Stimulated activated CD4-positive, alpha-beta T cell treated with anti-CD3 and anti-CD28 coated beads, Interleukin-1b, Interleukin-23, amount 100 ng/mL, for 1 hour (primary cell): ENCODE results near the gene PER2.
"Not testable (repeated sequence)": the region's sequence is repeated elsewhere in the genome, so short reads cannot be mapped to it uniquely, and the experiment has no call there.

ENCODE experiments used
- DNase-seq, 2 donors: peaks; one replicate each; pipeline ENCODE4 v3.0.0-alpha.2; 2020; ENCODE audit warnings: low read depth in 2 of 2

Gene PER2

GRCh38 chr2:238286987-238287736 is 1.2 kb downstream of the PER2 start:
- no peak for DNase-seq

GRCh38 chr2:238286551-238286950 is 1.9 kb downstream of the PER2 start:
- DNase-seq, result no peak

- no peak for DNase-seq
Measured at GRCh38 chr2:238286095-238286494, 2.3 kb downstream of the PER2 start.

GRCh38 chr2:238285653-238286082 is 2.7 kb downstream of the PER2 start:
- DNase-seq, result no peak

- no peak for DNase-seq
Measured at GRCh38 chr2:238284802-238285515, 3.5 kb downstream of the PER2 start.

- DNase-seq, result no peak
Measured at GRCh38 chr2:238282861-238283738, 5.3 kb downstream of the PER2 start.

- no peak for DNase-seq
Measured at GRCh38 chr2:238281826-238282480, 6.5 kb downstream of the PER2 start.

- DNase-seq, result no peak
Measured at GRCh38 chr2:238280083-238280825, 8.2 kb downstream of the PER2 start.

GRCh38 chr2:238279324-238279682 is 9.1 kb downstream of the PER2 start:
- DNase-seq, result no peak

- no peak for DNase-seq
Measured at GRCh38 chr2:238278626-238279323, 9.6 kb downstream of the PER2 start.

GRCh38 chr2:238277695-238278094 is 10.7 kb downstream of the PER2 start:
- DNase-seq, result no peak

GRCh38 chr2:238274152-238274865 is 14.1 kb downstream of the PER2 start:
- no peak for DNase-seq

- not testable (repeated sequence) for DNase-seq
Measured at GRCh38 chr2:238273433-238273832, 15.0 kb downstream of the PER2 start.

GRCh38 chr2:238272156-238272555 is 16.3 kb downstream of the PER2 start:
- no peak for DNase-seq

GRCh38 chr2:238271686-238272085 is 16.7 kb downstream of the PER2 start:
- DNase-seq, result not testable (repeated sequence)

GRCh38 chr2:238271061-238271554 is 17.3 kb downstream of the PER2 start:
- DNase-seq, result no peak

GRCh38 chr2:238270606-238271005 is 17.8 kb downstream of the PER2 start:
- no peak for DNase-seq

GRCh38 chr2:238269741-238270140 is 18.7 kb downstream of the PER2 start:
- no peak for DNase-seq

- DNase-seq, result no peak
Measured at GRCh38 chr2:238267884-238268680, 20.3 kb downstream of the PER2 start.
